ENCODE data around the gene SRGAP2. TPM values are rescaled to one million over a fixed set of nuclear protein-coding genes. Genes with fewer than 3 reads are reported as not detected.
"Not testable (repeated sequence)": the region's sequence is repeated elsewhere in the genome, so short reads cannot be mapped to it uniquely, and the experiment has no call there.

SRGAP2 gene
- polyA plus RNA-seq: 24.4 TPM
- long read RNA-seq, donor 1, partial matches to known transcripts: 0 of 1 reads
- long read RNA-seq, donor 1, other reads (novel, unspliced or antisense): 0 of 1 reads
- long read RNA-seq, donor 2, partial matches to known transcripts: 0 of 3 reads
- long read RNA-seq, donor 2, other reads (novel, unspliced or antisense): 0 of 3 reads
- long read RNA-seq, donor 3: 0 reads
- long read RNA-seq, donor 4: 0 reads
- long read RNA-seq, donor 5: 0 reads
- long read RNA-seq, donor 6, partial matches to known transcripts: 0 of 4 reads
- long read RNA-seq, donor 6, other reads (novel, unspliced or antisense): 0 of 4 reads
- long read RNA-seq, donor 7, partial matches to known transcripts: 0 of 2 reads
- long read RNA-seq, donor 7, other reads (novel, unspliced or antisense): 0 of 2 reads
- long read RNA-seq, donor 8, transcript SRGAP2-209 (1 exons, 2,499 nt): major isoform, 6 of 7 reads
- long read RNA-seq, donor 8, partial matches to known transcripts: 0 of 7 reads
- long read RNA-seq, donor 8, other reads (novel, unspliced or antisense): 0 of 7 reads
- long read RNA-seq, donor 9: 0 reads
- long read RNA-seq, donor 10, full-length matches to known transcripts: 5 of 5 reads
- long read RNA-seq, donor 10, partial matches to known transcripts: 0 of 5 reads
- long read RNA-seq, donor 10, other reads (novel, unspliced or antisense): 0 of 5 reads
- long read RNA-seq, donor 11, full-length matches to known transcripts: 2 of 2 reads
- long read RNA-seq, donor 11, partial matches to known transcripts: 0 of 2 reads
- long read RNA-seq, donor 11, other reads (novel, unspliced or antisense): 0 of 2 reads

- H3K27me3 ChIP-seq (ENCODE audit: control insufficient read depth, insufficient read depth, low read length); H3K36me3 ChIP-seq (ENCODE audit: control insufficient read depth, insufficient read depth, low read length); H3K4me1 ChIP-seq (ENCODE audit: control insufficient read depth, insufficient read depth, low read length); H3K9me3 ChIP-seq (ENCODE audit: control insufficient read depth, low read depth, low read length): not testable (repeated sequence)
- WGBS (ENCODE audit: insufficient coverage, low lambda C conversion rate): no CpG with 5 or more reads among the region's 63 CpGs
- Histone ChIP-seq H3K27ac (ENCODE audit: low read length) (peak within 1 kb of the TSS; percentile 48), H3K4me3 (ENCODE audit: low read length) (peak within 1 kb of the TSS; percentile 50)
- peak; percentile 11 to 56 for DNase-seq
Observed at GRCh38 chr1:206203364-206204158, at the start of gene SRGAP2. SRGAP2 (plus strand) TSS chr1:206203541; CDS start chr1:206205971, 2,430 bp downstream.

- not testable (repeated sequence) for H3K4me3 ChIP-seq (ENCODE audit: low read length); H3K4me1 ChIP-seq (ENCODE audit: control insufficient read depth, insufficient read depth, low read length); H3K36me3 ChIP-seq (ENCODE audit: control insufficient read depth, insufficient read depth, low read length); DNase-seq; H3K27ac ChIP-seq (ENCODE audit: low read length); H3K9me3 ChIP-seq (ENCODE audit: control insufficient read depth, low read depth, low read length); H3K27me3 ChIP-seq (ENCODE audit: control insufficient read depth, insufficient read depth, low read length)
- WGBS (ENCODE audit: insufficient coverage, low lambda C conversion rate): 0% methylated on average over 1 of the region's 10 CpGs
Observed at GRCh38 chr1:206167350-206168029, 35.9 kb upstream of the SRGAP2 start.

- H3K9me3 ChIP-seq (ENCODE audit: control insufficient read depth, low read depth, low read length); H3K36me3 ChIP-seq (ENCODE audit: control insufficient read depth, insufficient read depth, low read length); H3K27me3 ChIP-seq (ENCODE audit: control insufficient read depth, insufficient read depth, low read length); H3K4me3 ChIP-seq (ENCODE audit: low read length); H3K4me1 ChIP-seq (ENCODE audit: control insufficient read depth, insufficient read depth, low read length); H3K27ac ChIP-seq (ENCODE audit: low read length); DNase-seq: not testable (repeated sequence)
- WGBS (ENCODE audit: insufficient coverage, low lambda C conversion rate): no CpG with 5 or more reads among the region's 3 CpGs
Observed at GRCh38 chr1:206169794-206170193, 33.5 kb upstream of the SRGAP2 start.

DNA sequence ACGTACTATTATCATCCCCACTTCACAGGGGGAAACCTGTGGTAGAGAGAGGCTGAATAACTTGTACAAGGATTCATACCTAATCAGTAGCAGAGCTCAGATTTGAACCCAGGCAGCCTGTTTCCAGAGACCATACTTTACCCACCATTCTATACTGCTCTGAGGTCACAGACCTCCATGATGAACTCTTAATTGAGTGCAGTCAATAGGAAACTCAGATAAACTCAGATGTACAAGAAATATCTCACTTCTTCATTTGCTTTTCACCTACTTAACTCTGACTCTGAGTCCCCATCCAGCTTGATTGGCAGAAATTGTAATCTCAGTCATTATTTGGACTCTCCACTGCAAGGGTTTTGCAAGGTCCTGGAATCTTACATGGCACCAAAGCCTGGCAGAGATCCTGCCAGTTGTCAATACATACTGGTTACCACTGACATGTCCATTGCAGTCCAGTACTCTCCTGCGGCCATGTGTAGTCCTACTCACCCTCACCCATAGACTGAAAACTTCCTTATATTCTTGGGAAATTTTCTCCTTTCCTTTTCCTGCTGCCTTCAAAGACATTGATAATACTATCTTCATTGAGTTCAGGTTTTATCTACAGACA, 30.1 kb upstream of the SRGAP2 start:
- WGBS (ENCODE audit: insufficient coverage, low lambda C conversion rate): no CpG with 5 or more reads among the region's 2 CpGs
- not testable (repeated sequence) for H3K27me3 ChIP-seq (ENCODE audit: control insufficient read depth, insufficient read depth, low read length); H3K27ac ChIP-seq (ENCODE audit: low read length); H3K36me3 ChIP-seq (ENCODE audit: control insufficient read depth, insufficient read depth, low read length); H3K4me1 ChIP-seq (ENCODE audit: control insufficient read depth, insufficient read depth, low read length); H3K4me3 ChIP-seq (ENCODE audit: low read length); H3K9me3 ChIP-seq (ENCODE audit: control insufficient read depth, low read depth, low read length); DNase-seq

DNA sequence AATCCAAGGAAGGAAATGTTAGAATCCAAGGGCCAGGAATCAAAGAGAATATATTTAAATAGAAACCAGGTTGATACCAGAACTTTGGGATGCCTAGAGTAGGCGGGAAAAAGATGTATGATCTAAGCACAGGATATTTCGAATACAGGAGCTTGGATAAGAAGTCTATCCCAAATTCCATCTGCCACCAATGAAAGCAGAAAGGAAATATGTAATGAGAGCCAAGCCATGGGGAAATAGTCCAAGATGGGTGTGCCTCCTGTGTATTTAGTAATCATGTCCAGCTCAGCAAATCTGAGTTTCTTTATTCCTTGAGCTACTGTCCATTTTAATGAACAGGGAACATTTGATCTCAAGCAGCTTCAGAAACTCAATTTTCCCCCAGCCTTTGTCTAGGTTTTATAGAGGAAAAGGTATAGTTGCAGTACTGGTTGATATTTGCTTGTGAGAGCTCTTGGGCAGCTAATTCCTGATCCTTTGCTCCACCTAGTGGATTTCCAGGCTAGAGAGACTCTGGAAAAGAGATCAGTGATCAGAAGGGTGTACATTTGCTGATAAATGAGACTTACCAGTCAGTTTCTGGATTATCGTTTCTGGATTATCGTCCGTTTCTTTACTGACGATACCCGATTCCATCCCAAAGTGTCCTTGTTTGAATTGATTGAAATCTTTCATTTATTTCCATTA, 29.0 kb upstream of the SRGAP2 start:
- not testable (repeated sequence) for H3K27ac ChIP-seq (ENCODE audit: low read length); H3K4me3 ChIP-seq (ENCODE audit: low read length); DNase-seq; H3K9me3 ChIP-seq (ENCODE audit: control insufficient read depth, low read depth, low read length); H3K36me3 ChIP-seq (ENCODE audit: control insufficient read depth, insufficient read depth, low read length); H3K27me3 ChIP-seq (ENCODE audit: control insufficient read depth, insufficient read depth, low read length); H3K4me1 ChIP-seq (ENCODE audit: control insufficient read depth, insufficient read depth, low read length)
- WGBS (ENCODE audit: insufficient coverage, low lambda C conversion rate): no CpG with 5 or more reads among the region's 7 CpGs

GRCh38 chr1:206175459-206176113, 27.8 kb upstream of the SRGAP2 start:
- not testable (repeated sequence) for H3K4me1 ChIP-seq (ENCODE audit: control insufficient read depth, insufficient read depth, low read length); H3K27me3 ChIP-seq (ENCODE audit: control insufficient read depth, insufficient read depth, low read length); H3K4me3 ChIP-seq (ENCODE audit: low read length); DNase-seq; H3K9me3 ChIP-seq (ENCODE audit: control insufficient read depth, low read depth, low read length); H3K27ac ChIP-seq (ENCODE audit: low read length); H3K36me3 ChIP-seq (ENCODE audit: control insufficient read depth, insufficient read depth, low read length)
- no CpG with 5 or more reads among the region's 4 CpGs for WGBS (ENCODE audit: insufficient coverage, low lambda C conversion rate)

GRCh38 chr1:206176114-206176502, 27.2 kb upstream of the SRGAP2 start:
- H3K4me1 ChIP-seq (ENCODE audit: control insufficient read depth, insufficient read depth, low read length); H3K4me3 ChIP-seq (ENCODE audit: low read length); H3K9me3 ChIP-seq (ENCODE audit: control insufficient read depth, low read depth, low read length); H3K27me3 ChIP-seq (ENCODE audit: control insufficient read depth, insufficient read depth, low read length); H3K36me3 ChIP-seq (ENCODE audit: control insufficient read depth, insufficient read depth, low read length); H3K27ac ChIP-seq (ENCODE audit: low read length); DNase-seq: not testable (repeated sequence)
- WGBS (ENCODE audit: insufficient coverage, low lambda C conversion rate): no CpG with 5 or more reads among the region's 2 CpGs

GRCh38 chr1:206178061-206178989, 25.0 kb upstream of the SRGAP2 start:
- not testable (repeated sequence) for H3K4me1 ChIP-seq (ENCODE audit: control insufficient read depth, insufficient read depth, low read length); DNase-seq
- 0% methylated on average over 1 of the region's 9 CpGs for WGBS (ENCODE audit: insufficient coverage, low lambda C conversion rate)

More at GRCh38 chr1:206178061-206178989, 25.0 kb upstream of the SRGAP2 start:
- not testable (repeated sequence) for H3K36me3 ChIP-seq (ENCODE audit: control insufficient read depth, insufficient read depth, low read length); H3K4me3 ChIP-seq (ENCODE audit: low read length); H3K27me3 ChIP-seq (ENCODE audit: control insufficient read depth, insufficient read depth, low read length); H3K27ac ChIP-seq (ENCODE audit: low read length); H3K9me3 ChIP-seq (ENCODE audit: control insufficient read depth, low read depth, low read length)
